ENCODE data around the gene RXFP1.

The RXFP1 gene

GRCh38 chr4:158670975-158671664, 149.4 kb downstream of the RXFP1 start:
- Histone ChIP-seq H3K9me3 (ENCODE audit: insufficient read depth, low read length) (no peaks in the 10 kb centered on the region), H3K9ac (ENCODE audit: low read length) (peak overlapping the region; percentile 99), H2AFZ (ENCODE audit: low read depth, low read length) (peak overlapping the region; percentile 71), H3K27me3 (ENCODE audit: low read depth, low read length) (no peaks in the 10 kb centered on the region), H3K79me2 (ENCODE audit: low read length) (peaks cover 63% of the 10 kb centered on the region), H4K20me1 (ENCODE audit: insufficient read depth, low read length) (peaks cover 27% of the 10 kb centered on the region), H3K36me3 (replicated peaks; ENCODE audit: low read depth, low read length) (peaks cover 23% of the 10 kb centered on the region), H3K27ac (ENCODE audit: low read length) (peak overlapping the region; percentile 94), H3K4me2 (ENCODE audit: low read length) (peak overlapping the region; percentile 88), H3K4me3 (ENCODE audit: low read length) (peak overlapping the region; percentile 82), H3K4me1 (ENCODE audit: low read length) (peaks cover 21% of the 10 kb centered on the region)
- TF ChIP-seq EZH2phosphoT487 (IDR thresholded peaks at IDR 0.05; ENCODE audit: low read depth) = no peak
- TF ChIP-seq CTCF (IDR thresholded peaks at IDR 0.05; ENCODE audit: low read depth, low read length) = no peak

- H3K4me1 ChIP-seq (ENCODE audit: low read length) = peaks cover 21% of the 10 kb centered on the region
- H4K20me1 ChIP-seq (ENCODE audit: insufficient read depth, low read length) = peaks cover 27% of the 10 kb centered on the region
- H3K27ac ChIP-seq (ENCODE audit: low read length) = peak within 1 kb of the TSS; percentile 94
- H3K9me3 ChIP-seq (ENCODE audit: insufficient read depth, low read length) = no peaks in the 10 kb centered on the region
- peak within 1 kb of the TSS; percentile 99 for H3K9ac ChIP-seq (ENCODE audit: low read length)
- H3K27me3 ChIP-seq (ENCODE audit: low read depth, low read length) = no peaks in the 10 kb centered on the region
- peak within 1 kb of the TSS; percentile 96 for H2AFZ ChIP-seq (ENCODE audit: low read depth, low read length)
- peak within 1 kb of the TSS; percentile 92 for H3K4me2 ChIP-seq (ENCODE audit: low read length)
- TF ChIP-seq CTCF (IDR thresholded peaks at IDR 0.05; ENCODE audit: low read depth, low read length) = no peak
- TF ChIP-seq EZH2phosphoT487 (IDR thresholded peaks at IDR 0.05; ENCODE audit: low read depth) = no peak
- peaks cover 62% of the 10 kb centered on the region for H3K79me2 ChIP-seq (ENCODE audit: low read length)
- H3K36me3 ChIP-seq (replicated peaks; ENCODE audit: low read depth, low read length) = peaks cover 18% of the 10 kb centered on the region
- H3K4me3 ChIP-seq (ENCODE audit: low read length) = peak within 1 kb of the TSS; percentile 82
Measured at GRCh38 chr4:158671665-158671914, 149.9 kb downstream of the RXFP1 start, which contains the start of gene C4orf46. Gene C4orf46, minus strand, starts transcription at chr4:158671887. Its CDS starts 86 bp downstream, at chr4:158671801.

GRCh38 chr4:158671915-158672806, 150.5 kb downstream of the RXFP1 start, which contains the start of gene ETFDH:
Gene ETFDH, plus strand, starts transcription at chr4:158672296. Its CDS starts 161 bp downstream, at chr4:158672457.
- H3K27me3 ChIP-seq (ENCODE audit: low read depth, low read length) = no peaks in the 10 kb centered on the region

More at GRCh38 chr4:158671915-158672806, 150.5 kb downstream of the RXFP1 start, which contains the start of gene ETFDH:
- H3K4me2 ChIP-seq (ENCODE audit: low read length) = peak within 1 kb of the TSS; percentile 92
- H3K9me3 ChIP-seq (ENCODE audit: insufficient read depth, low read length) = no peaks in the 10 kb centered on the region
- H3K9ac ChIP-seq (ENCODE audit: low read length) = peak within 1 kb of the TSS; percentile 99
- H4K20me1 ChIP-seq (ENCODE audit: insufficient read depth, low read length) = peaks cover 27% of the 10 kb centered on the region
- H3K4me3 ChIP-seq (ENCODE audit: low read length) = peak within 1 kb of the TSS; percentile 82
- peaks cover 12% of the 10 kb centered on the region for H3K36me3 ChIP-seq (replicated peaks; ENCODE audit: low read depth, low read length)
- peaks cover 21% of the 10 kb centered on the region for H3K4me1 ChIP-seq (ENCODE audit: low read length)
- H2AFZ ChIP-seq (ENCODE audit: low read depth, low read length) = peak within 1 kb of the TSS; percentile 96
- H3K27ac ChIP-seq (ENCODE audit: low read length) = peak within 1 kb of the TSS; percentile 94
- peak; percentile 90 for TF ChIP-seq CTCF (IDR thresholded peaks at IDR 0.05; ENCODE audit: low read depth, low read length)
- no peak for TF ChIP-seq EZH2phosphoT487 (IDR thresholded peaks at IDR 0.05; ENCODE audit: low read depth)
- H3K79me2 ChIP-seq (ENCODE audit: low read length) = peaks cover 57% of the 10 kb centered on the region
